H1 (cell line): ENCODE measurements around the gene SAT2. TPM values are rescaled to one million over a fixed set of nuclear protein-coding genes. Genes with fewer than 3 reads are reported as not detected.

Experiments used
- CTCF ChIA-PET: fragments of 300-600 bp; sonication (Branson Sonifier 250); formaldehyde crosslinking; loops from one replicate; lab custom pipeline; 2021; ENCODE audit not compliant: partially characterized antibody; lab: Charles Lee
- POLR2A ChIA-PET: fragments of 300-600 bp; sonication (Branson Sonifier 250); formaldehyde crosslinking; loops from one replicate; lab custom pipeline; 2021; ENCODE audit warnings: inconsistent platforms; ENCODE audit not compliant: partially characterized antibody; lab: Charles Lee
- DNase-seq, 2 experiments: peaks; one replicate each; pipeline versions ENCODE4 v3.0.0 to v3.0.0-alpha.2; 2010 to 2022; ENCODE audit warnings: low spot score in 2 of 2, low read depth in 1 of 2, mixed read lengths in 1 of 2
- FAIRE-seq: peaks from 2 replicates; lab custom pipeline; 2011; peaks lifted over from hg19 to GRCh38; lab: Jason Lieb, UNC
- H2AFZ ChIP-seq: 2 replicates; pipeline ENCODE4 v1.8.1; 2012; ENCODE audit warnings: low read length, inconsistent platforms
- H2AK5ac ChIP-seq: 2 replicates; pipeline ENCODE4 v1.6.1; 2013; ENCODE audit warnings: low read depth, low read length
- H2BK120ac ChIP-seq: replicated peaks from 2 replicates; pipeline ENCODE3; 2013; ENCODE audit warnings: low read depth, low read length, inconsistent platforms
- H2BK12ac ChIP-seq: 2 replicates; pipeline ENCODE4 v1.6.1; 2013; ENCODE audit warnings: low read depth, low read length
- H2BK15ac ChIP-seq: 2 replicates; pipeline ENCODE4 v1.6.1; 2013; ENCODE audit warnings: low read length
- H2BK20ac ChIP-seq: 2 replicates; pipeline ENCODE4 v1.6.1; 2013; ENCODE audit warnings: low read length
- H2BK5ac ChIP-seq: 2 replicates; pipeline ENCODE4 v1.6.1; 2013; ENCODE audit warnings: low read depth, low read length
- H3K14ac ChIP-seq: 2 replicates; pipeline ENCODE4 v1.6.1; 2013; ENCODE audit warnings: inconsistent platforms; ENCODE audit not compliant: insufficient read length
- H3K18ac ChIP-seq: 2 replicates; pipeline ENCODE4 v1.6.1; 2013; ENCODE audit warnings: low read length; ENCODE audit errors: extremely low read depth
- H3K23ac ChIP-seq: 2 replicates; pipeline ENCODE4 v1.6.1; 2013; ENCODE audit warnings: inconsistent platforms; ENCODE audit not compliant: insufficient read length
- H3K23me2 ChIP-seq: 2 replicates; pipeline ENCODE4 v1.6.1; 2013; ENCODE audit warnings: low read depth, low read length
- H3K27ac ChIP-seq: 2 replicates; pipeline ENCODE4 v1.6.1; 2011; ENCODE audit warnings: low read depth, low read length, inconsistent platforms
- H3K27me3 ChIP-seq, 4 experiments: replicated peaks in 1 of 4; 1 replicate in 1 of 4; 2 replicates in 3 of 4; pipeline versions ENCODE4 v1.6.1 to v1.8.1; 2011 to 2013; ENCODE audit warnings: low read length in 3 of 4, mild to moderate bottlenecking in 3 of 4, inconsistent platforms in 2 of 4, mixed read lengths in 2 of 4, moderate library complexity in 1 of 4; ENCODE audit not compliant: control insufficient read depth in 3 of 4, insufficient read depth in 3 of 4; ENCODE audit errors: extremely low read depth in 1 of 4
- H3K36me3 ChIP-seq, 4 experiments: 2 replicates each; pipeline versions ENCODE4 v1.6.1 to v1.8.1; 2011 to 2013; ENCODE audit warnings: mild to moderate bottlenecking in 4 of 4, low read length in 3 of 4, moderate library complexity in 2 of 4, control low read depth in 1 of 4, inconsistent platforms in 1 of 4; ENCODE audit not compliant: insufficient read depth in 4 of 4, control insufficient read depth in 2 of 4
- H3K4ac ChIP-seq: replicated peaks from 2 replicates; pipeline ENCODE3; 2013; ENCODE audit warnings: low read length, low read depth, mixed read lengths, inconsistent platforms; ENCODE audit not compliant: insufficient read length
- H3K4me1 ChIP-seq, 4 experiments: replicated peaks in 1 of 4; 1 replicate in 1 of 4; 2 replicates in 3 of 4; pipeline versions ENCODE4 v1.6.1 to v1.8.1; 2011 to 2013; ENCODE audit warnings: low read length in 3 of 4, inconsistent platforms in 2 of 4, mixed read lengths in 1 of 4; ENCODE audit not compliant: insufficient read depth in 4 of 4, control insufficient read depth in 3 of 4
- H3K4me2 ChIP-seq, 2 experiments: 2 replicates each; pipeline versions ENCODE4 v1.6.1 to v1.8.1; 2011 to 2013; ENCODE audit warnings: low read depth in 2 of 2, low read length in 2 of 2, control low read depth in 1 of 2, inconsistent platforms in 1 of 2, mild to moderate bottlenecking in 1 of 2; ENCODE audit not compliant: insufficient read depth in 1 of 2
- H3K4me3 ChIP-seq, 4 experiments: fragments of 200-600, 300-600 bp in 1 of 4; sonication (generic), shearing (Covaris generic), sonication (Bioruptor Twin) in 1 of 4; 2 replicates each; pipeline versions ENCODE4 v1.5.1 to v1.8.1; 2011 to 2016; ENCODE audit warnings: low read length in 4 of 4, low read depth in 3 of 4, control low read depth in 2 of 4, inconsistent platforms in 2 of 4, mild to moderate bottlenecking in 2 of 4, mixed read lengths in 1 of 4, moderate library complexity in 1 of 4; ENCODE audit not compliant: insufficient read depth in 2 of 4; ENCODE audit errors: extremely low read depth in 1 of 4
- H3K56ac ChIP-seq: replicated peaks from 2 replicates; pipeline ENCODE3; 2013; ENCODE audit warnings: low read depth, mild to moderate bottlenecking, mixed read lengths, low read length, inconsistent platforms; ENCODE audit not compliant: insufficient read length
- H3K79me1 ChIP-seq: 2 replicates; pipeline ENCODE4 v1.6.1; 2013; ENCODE audit warnings: low read depth, low read length, control low read depth
- H3K79me2 ChIP-seq, 2 experiments: 2 replicates each; pipeline versions ENCODE4 v1.6.1 to v1.8.1; 2012 to 2013; ENCODE audit warnings: low read length in 2 of 2, mild to moderate bottlenecking in 2 of 2, inconsistent platforms in 1 of 2; ENCODE audit not compliant: insufficient read depth in 2 of 2, control insufficient read depth in 1 of 2
- H3K9ac ChIP-seq, 4 experiments: replicated peaks in 1 of 4; 1 replicate in 1 of 4; 2 replicates in 3 of 4; pipeline versions ENCODE4 v1.6.1 to v1.8.1; 2011 to 2013; ENCODE audit warnings: low read depth in 3 of 4, low read length in 3 of 4, control low read depth in 2 of 4, mild to moderate bottlenecking in 2 of 4, moderate library complexity in 2 of 4, inconsistent platforms in 1 of 4; ENCODE audit errors: extremely low read depth in 1 of 4
- H3K9me3 ChIP-seq, 2 experiments: 2 replicates each; pipeline versions ENCODE4 v1.6.1 to v1.8.1; 2012 to 2013; ENCODE audit warnings: mild to moderate bottlenecking in 2 of 2, moderate library complexity in 2 of 2, control low read depth in 1 of 2, inconsistent platforms in 1 of 2, low read depth in 1 of 2, low read length in 1 of 2, mixed read lengths in 1 of 2; ENCODE audit not compliant: insufficient read depth in 2 of 2
- H4K20me1 ChIP-seq, 2 experiments: replicated peaks in 1 of 2; 2 replicates each; pipeline versions ENCODE3 to v1.8.1; 2011 to 2013; ENCODE audit warnings: inconsistent platforms in 2 of 2, low read length in 2 of 2, mild to moderate bottlenecking in 1 of 2; ENCODE audit not compliant: insufficient read depth in 2 of 2, control insufficient read depth in 1 of 2
- H4K5ac ChIP-seq: 2 replicates; pipeline ENCODE4 v1.6.1; 2013; ENCODE audit warnings: low read length, low read depth, mixed read lengths, inconsistent platforms; ENCODE audit not compliant: insufficient read length
- H4K8ac ChIP-seq: 2 replicates; pipeline ENCODE4 v1.8.0; 2013; ENCODE audit warnings: mild to moderate bottlenecking, moderate library complexity, low read length, inconsistent platforms; ENCODE audit not compliant: insufficient read depth; ENCODE audit errors: extremely low read depth
- H4K91ac ChIP-seq: replicated peaks from 2 replicates; pipeline ENCODE3; 2013; ENCODE audit warnings: low read length, mixed read lengths, inconsistent platforms; ENCODE audit not compliant: insufficient read length
- CBX8 ChIP-seq: fragments of 300-800, 300-1000 bp; sonication (generic); IDR thresholded peaks from 2 replicates; pipeline ENCODE4 v1.7.1; 2016; ENCODE audit warnings: low read depth, low read length, borderline replicate concordance
- CHD2 ChIP-seq: IDR thresholded peaks from 2 replicates; pipeline ENCODE4 v1.6.1; 2012; ENCODE audit warnings: low read length, improper control_type of control experiment
- EP300 ChIP-seq, 2 experiments: IDR thresholded peaks; 1 replicate in 1 of 2; 2 replicates in 1 of 2; pipeline ENCODE4 v1.6.1; 2011 to 2012; ENCODE audit warnings: low read depth in 2 of 2, low read length in 2 of 2, mild to moderate bottlenecking in 2 of 2, borderline replicate concordance in 1 of 2, inconsistent platforms in 1 of 2, moderate library complexity in 1 of 2
- JUN ChIP-seq: IDR thresholded peaks from 2 replicates; pipeline ENCODE4 v1.6.1; 2011; ENCODE audit warnings: low read depth, mild to moderate bottlenecking, improper control_type of control experiment, low read length
- POLR2A ChIP-seq, 2 experiments: IDR thresholded peaks; 1 replicate in 1 of 2; 2 replicates in 1 of 2; pipeline ENCODE4 v1.6.1; 2011; ENCODE audit warnings: low read depth in 2 of 2, low read length in 2 of 2, mild to moderate bottlenecking in 2 of 2; ENCODE audit errors: control extremely low read depth in 1 of 2
- SRF ChIP-seq: IDR thresholded peaks from 2 replicates; pipeline ENCODE4 v1.6.1; 2011; ENCODE audit warnings: mild to moderate bottlenecking, low read depth, low read length, moderate library complexity
- WGBS, 2 experiments: shearing (Covaris generic) in 1 of 2; methylation state at CpG; one replicate each; pipeline versions ENCODE4 v1.1.6 to v1.1.7; 2013 to 2015; ENCODE audit warnings: low lambda C conversion rate in 2 of 2, mixed read lengths in 2 of 2, inconsistent platforms in 1 of 2, low coverage in 1 of 2, missing lambda C conversion rate in 1 of 2; ENCODE audit not compliant: insufficient replicate concordance in 2 of 2, insufficient coverage in 1 of 2, insufficient read length in 1 of 2; ENCODE audit errors: extremely low coverage in 1 of 2, missing lambda C conversion rate in 1 of 2; 5-methylcytosine and 5-hydroxymethylcytosine counted together
- polyA plus RNA-seq, 7 experiments: library from polyadenylated mRNA; depleted of rRNA in 3 of 7; stranded (reverse) in 5 of 7; unstranded in 2 of 7; fragments of >200 nt in 5 of 7; fragments of 200-250 nt in 2 of 7; gene quantifications; 1 replicate in 5 of 7; 2 replicates in 1 of 7; 4 replicates in 1 of 7; pipeline versions ENCODE4 v1.2.1 to v1.2.3, GENCODE V29; 2011 to 2013; ENCODE audit warnings: missing spikeins in 2 of 7, mixed read lengths in 2 of 7
- total RNA-seq: library from RNA; stranded (reverse); fragmentation: NEBNext Ultra II Directional; extraction: Animal tissue kit (Norgen Biotek cat#: 25700); gene quantifications from 2 replicates; pipeline ENCODE4 v1.2.1, GENCODE V29; 2021

The SAT2 gene
- total and polyA plus RNA-seq, 2 of the 8 experiments (the other 6 are each of a cell fraction or from before 2014, with no cell fraction given), result 36.4 to 72.3 TPM

- H3K23ac ChIP-seq, result no peak overlapping the region
- no peak overlapping the region for H4K91ac ChIP-seq
- peaks cover 0 to 7% (median 4%) of the 10 kb centered on the region in 4 experiments; a peak in 5 of 7 replicates for H3K4me1 ChIP-seq
- H3K14ac ChIP-seq, result no peak overlapping the region
- H3K79me2 ChIP-seq, result no peaks in the 10 kb centered on the region
- H3K9ac ChIP-seq, result no peak overlapping the region
- H2AK5ac ChIP-seq, result no peak overlapping the region
- no peak overlapping the region for H2BK15ac ChIP-seq
- H3K4me3 ChIP-seq, result no peak overlapping the region
- no peak for DNase-seq
- H3K4ac ChIP-seq, result no peak overlapping the region
- H3K18ac ChIP-seq, result no peak overlapping the region
- H3K4me2 ChIP-seq, result no peak overlapping the region
- no peaks in the 10 kb centered on the region for H3K36me3 ChIP-seq
- no peak overlapping the region for H2BK5ac ChIP-seq
- no peak overlapping the region for H2BK12ac ChIP-seq
- H3K27me3 ChIP-seq, result peaks cover 0 to 4% (median 1%) of the 10 kb centered on the region in 4 experiments; a peak in 3 of 7 replicates
- no peak overlapping the region for H2BK120ac ChIP-seq
- no peak for FAIRE-seq
- H2BK20ac ChIP-seq, result no peak overlapping the region
- H3K23me2 ChIP-seq, result peaks cover 9% of the 10 kb centered on the region
- H3K27ac ChIP-seq, result no peak overlapping the region
- no peaks in the 10 kb centered on the region for H3K79me1 ChIP-seq
- no peak overlapping the region for H3K56ac ChIP-seq
- H2AFZ ChIP-seq, result no peak overlapping the region
- WGBS, 2 experiments, result 82% methylated on average over 9 of the region's 9 CpGs; no CpG with 5 or more reads in 1 of the 2 experiments
- ChIA-PET CTCF (interaction anchor here (1.0 to 18.2 kb wide), 6 partner anchors 13 to 41 kb away, joined by 3 to 211 read pairs (median 13); partner anchors contain the start of genes SAT2, SHBG, TP53 and WRAP53), POLR2A (interaction anchor here (58.0 to 79.4 kb wide), 2 partner anchors 6 to 20 kb away, joined by 2272 read pairs; partner anchors contain the start of genes ATP1B2, FXR2, SAT2 and SHBG)
- H4K8ac ChIP-seq, result no peak overlapping the region
- H3K9me3 ChIP-seq, result no peaks in the 10 kb centered on the region
- H4K5ac ChIP-seq, result no peak overlapping the region
- peaks cover 0 to 1% of the 10 kb centered on the region in 2 experiments for H4K20me1 ChIP-seq
- TF ChIP-seq CBX8 (no peak), SRF (no peak), EP300 (IDR thresholded peaks at IDR 0.05; ENCODE audit: borderline replicate concordance in 1 of 2, low read depth in 2 of 2, low read length in 2 of 2) (no peak), CHD2 (no peak), JUN (no peak), POLR2A (IDR thresholded peaks at IDR 0.05; ENCODE audit: control extremely low read depth in 1 of 2, low read depth in 2 of 2, low read length in 2 of 2) (no peak)
These were observed 18.8 kb upstream of the SAT2 start for GRCh38 chr17:7646457-7646856.
